ENCODE data around the gene FDXR. TPM values are rescaled to one million over a fixed set of nuclear protein-coding genes. Genes with fewer than 3 reads are reported as not detected.
A peak's percentile ranks its signal among the peaks of the same experiment; 100 is the strongest.
"Not testable (repeated sequence)": the region's sequence is repeated elsewhere in the genome, so short reads cannot be mapped to it uniquely, and the experiment has no call there.

The FDXR gene
- total RNA-seq, 1 donor from 2014 or later, result 5.6 TPM

GRCh38 chr17:74871356-74872076, 1.3 kb downstream of the FDXR start:
- no peak for DNase-seq

DNA sequence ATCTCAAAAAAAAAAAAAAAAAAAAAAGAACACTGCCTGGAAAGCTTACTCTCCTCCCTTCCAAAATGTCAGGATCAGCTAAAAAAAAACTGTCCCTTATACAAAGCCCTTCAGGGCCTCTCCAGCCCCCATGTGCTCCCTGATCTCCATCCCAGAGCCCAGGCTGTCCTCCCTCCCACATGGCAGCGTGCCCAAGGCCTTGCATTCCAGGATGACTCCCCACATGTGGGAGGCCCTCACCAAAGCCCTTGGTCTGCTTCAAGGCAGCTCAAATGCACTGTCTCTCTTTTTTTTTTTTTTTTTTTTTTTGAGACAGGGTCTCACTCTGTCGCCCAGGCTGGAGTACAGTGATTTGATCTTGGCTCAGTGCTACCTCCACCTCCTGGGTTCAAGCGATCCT, 2.3 kb downstream of the FDXR start:
- no peak for DNase-seq

DNA sequence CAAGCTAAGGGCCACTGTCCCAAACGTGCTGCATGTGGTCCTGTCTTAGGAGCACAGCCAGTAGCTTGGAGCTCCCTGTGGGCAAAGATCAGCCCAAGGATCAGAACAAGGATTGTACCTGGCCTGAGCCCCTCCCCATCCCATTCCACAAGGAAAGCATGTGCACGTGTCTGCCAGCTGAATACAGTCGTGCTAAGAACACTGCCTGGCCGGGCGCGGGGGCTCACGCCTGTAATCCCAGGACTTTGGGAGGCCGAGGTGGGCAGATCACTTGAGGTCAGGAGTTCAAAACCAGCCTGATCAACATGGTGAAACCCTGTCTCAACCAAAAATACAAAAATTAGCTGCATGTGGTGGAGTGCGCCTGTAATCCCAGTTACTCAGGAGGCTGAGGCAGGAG, 2.8 kb downstream of the FDXR start:
- DNase-seq, result not testable (repeated sequence)

DNA sequence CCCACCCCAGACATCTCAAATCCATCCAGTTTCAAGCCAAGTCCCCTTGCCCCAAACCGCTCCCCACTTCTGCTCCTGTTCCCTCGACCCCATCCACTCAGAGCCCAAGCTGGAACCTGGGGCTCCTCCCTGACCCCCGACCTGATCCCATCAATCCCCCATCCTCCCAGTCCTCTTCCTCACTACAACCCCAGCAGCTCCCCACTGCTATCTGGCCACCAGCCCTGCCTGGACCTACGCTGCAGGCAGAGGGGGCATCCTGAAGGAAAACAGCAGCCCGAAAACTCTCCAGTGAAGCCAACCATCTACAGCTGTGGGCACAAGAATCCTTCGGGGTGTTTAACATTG, 3.9 kb downstream of the FDXR start:
- no peak for DNase-seq

GRCh38 chr17:74868251-74868907, 4.4 kb downstream of the FDXR start:
- DNase-seq, result no peak

DNA sequence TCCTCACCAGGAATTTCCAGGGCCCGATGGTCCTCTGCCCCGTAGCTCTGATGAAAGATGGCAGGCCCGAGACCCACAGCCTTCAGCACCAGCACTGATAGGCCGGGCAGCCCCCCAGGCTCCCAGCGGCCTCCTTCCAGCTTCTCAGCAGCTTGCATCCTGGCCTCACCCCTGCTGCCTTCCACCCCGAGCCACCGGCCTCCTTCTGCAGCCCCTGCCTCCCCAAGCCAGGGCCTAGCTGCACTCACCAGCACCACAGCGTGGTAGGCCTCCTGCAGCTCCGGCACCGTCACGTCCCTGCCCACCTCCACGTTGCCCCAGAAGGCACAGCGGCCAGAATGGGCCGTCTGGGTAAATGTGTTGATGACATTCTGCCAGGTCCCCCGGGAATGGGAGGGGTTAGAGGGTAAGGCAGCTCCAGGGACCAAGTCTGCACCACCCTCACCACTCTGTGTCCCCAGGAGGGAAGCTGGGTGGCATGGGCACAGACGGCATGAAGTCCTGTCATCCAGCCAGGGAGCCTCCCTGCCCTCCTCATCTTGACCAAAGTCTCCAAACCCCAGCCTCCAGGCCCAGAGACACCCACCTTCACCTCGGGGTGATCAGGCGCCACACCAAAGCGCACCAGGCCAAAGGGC, 6.5 kb downstream of the FDXR start:
- no peak for DNase-seq

- no peak for DNase-seq
These were observed 7.1 kb downstream of the FDXR start for GRCh38 chr17:74865504-74866197.

- DNase-seq, result peak; percentile 43
These were observed 7.9 kb downstream of the FDXR start for GRCh38 chr17:74864866-74865395.

DNA sequence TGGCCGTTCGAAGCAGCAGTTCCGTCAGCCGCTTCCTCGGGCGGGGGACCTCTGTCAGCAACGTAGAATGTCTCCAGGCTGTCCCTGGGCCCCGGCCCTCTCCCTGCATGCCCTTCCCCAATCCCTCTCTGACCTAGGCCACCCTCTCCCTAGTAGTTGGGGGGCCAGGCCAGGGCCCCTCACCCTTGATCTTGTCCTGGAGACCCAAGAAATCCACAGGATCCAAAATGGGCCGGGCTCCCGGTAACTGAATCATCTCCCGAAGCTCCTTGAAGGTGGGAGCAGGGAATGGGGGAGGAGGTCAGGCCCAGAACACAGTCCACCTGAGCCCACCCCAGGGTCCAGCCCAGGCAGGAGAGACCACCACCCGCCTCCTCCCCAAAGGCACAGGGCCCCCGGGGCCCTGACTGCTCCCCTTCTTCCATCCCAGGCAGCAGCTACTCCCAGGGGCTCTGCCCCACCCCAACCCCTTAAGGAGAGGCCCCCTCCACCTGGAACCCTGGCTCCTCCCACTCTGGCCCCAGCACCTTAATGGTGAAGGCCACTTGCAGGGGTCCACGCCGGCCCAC, 8.4 kb downstream of the FDXR start:
- no peak for DNase-seq

DNA sequence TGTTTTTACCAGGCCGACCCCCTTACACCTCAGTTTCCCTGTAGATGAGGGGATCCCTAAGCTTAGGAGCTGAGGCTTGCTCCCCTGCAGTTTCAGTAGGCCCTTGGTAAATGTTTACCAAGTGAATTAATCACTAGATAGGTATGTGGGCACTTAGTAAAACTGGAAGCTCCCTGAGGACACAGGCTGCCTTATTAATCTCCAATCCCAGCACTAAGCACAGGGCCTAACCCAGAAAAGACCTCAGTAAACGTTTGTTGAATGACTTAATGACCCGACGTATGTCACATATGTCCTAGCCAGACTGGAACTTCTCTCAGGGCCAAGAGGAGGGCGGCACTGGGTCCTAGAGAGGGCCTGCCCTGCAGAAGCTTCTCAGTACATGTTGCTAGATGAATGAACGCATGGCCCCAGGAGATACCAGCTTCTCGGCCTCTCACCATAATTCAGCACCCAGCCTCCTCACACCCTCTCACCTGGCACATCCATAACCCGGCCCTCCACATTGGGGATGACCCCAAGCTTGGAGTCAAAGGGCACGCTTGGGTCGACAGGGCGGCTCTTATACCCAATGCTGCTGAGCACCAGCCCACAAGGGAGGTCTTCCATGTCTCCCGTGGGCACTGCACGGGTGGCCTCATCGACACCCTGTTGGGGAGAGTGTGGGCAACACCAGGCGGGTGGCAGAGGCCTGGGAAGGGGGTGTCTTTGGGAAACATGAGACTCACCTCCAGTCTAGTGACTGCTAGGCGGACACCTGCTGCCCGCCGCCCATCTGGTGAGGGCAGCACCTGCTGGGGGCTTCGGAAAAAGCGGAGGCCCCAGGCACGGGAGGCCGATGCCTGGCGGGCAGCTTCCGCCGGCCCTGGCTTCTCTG, 9.1 kb downstream of the FDXR start:
- no peak for DNase-seq

DNA sequence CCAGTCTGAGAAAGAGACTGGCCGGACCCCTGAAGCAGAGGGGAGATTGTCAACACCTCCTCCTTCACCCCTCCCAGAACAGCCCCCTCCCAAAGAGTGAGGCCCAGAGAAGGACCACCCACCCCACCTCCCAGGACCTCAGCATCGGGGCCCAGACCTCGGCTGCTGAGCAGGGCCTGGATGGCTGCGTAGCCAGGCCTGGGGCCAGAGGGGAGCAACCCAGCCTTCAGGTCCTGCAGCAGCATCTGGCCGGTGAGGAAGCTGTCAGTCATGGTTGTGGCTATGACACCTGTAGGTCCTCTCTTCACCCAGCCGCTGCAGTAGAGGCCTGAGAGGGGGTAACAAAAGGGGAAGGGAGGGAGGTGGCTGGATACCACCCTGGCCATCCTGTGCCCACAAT, 9.9 kb downstream of the FDXR start:
- DNase-seq, result no peak

GRCh38 chr17:74862108-74862901, 10.5 kb downstream of the FDXR start:
- no peak for DNase-seq

GRCh38 chr17:74861662-74862107, 11.1 kb downstream of the FDXR start:
- DNase-seq, result no peak

DNA sequence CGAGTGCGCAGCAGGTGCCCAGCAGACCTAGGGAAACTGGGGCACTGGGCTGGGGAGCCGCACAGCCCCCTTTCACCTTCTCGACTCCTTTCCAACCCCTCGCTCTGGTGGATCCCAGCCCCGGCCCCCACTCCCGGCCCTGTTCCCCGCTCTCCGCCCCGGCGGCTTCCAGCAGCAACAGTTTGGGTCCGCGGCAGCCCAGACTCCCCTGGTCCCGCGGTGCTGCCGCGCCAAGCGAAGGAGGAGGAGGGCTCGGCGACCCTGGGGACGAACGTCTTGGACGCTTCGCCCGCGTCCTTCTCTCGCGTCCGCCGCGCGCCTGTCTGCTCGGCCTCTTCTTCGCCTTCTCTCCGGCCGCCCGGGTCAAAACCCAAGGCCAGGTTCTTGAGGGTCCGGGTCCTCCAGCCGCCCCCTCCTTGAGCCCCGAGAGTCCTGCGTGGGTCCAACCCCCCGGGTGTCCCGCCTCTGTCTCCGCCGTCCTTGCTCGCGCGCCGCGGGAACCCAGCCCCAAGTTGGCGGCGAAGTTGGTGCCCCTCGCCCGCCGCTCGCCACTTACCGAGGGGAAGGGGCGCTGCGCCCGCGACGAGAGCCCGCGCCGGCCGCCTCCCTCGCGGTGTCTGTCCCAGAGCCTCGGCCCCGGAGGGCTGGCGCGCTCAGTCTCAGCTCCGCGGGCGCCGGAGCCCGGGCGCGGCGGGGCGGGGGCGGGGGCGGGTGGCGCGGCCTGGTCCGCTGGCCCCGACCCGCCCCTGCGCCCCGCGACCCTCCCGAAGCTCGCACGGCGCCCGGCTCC, 11.7 kb downstream of the FDXR start:
- no peak for DNase-seq

DNA sequence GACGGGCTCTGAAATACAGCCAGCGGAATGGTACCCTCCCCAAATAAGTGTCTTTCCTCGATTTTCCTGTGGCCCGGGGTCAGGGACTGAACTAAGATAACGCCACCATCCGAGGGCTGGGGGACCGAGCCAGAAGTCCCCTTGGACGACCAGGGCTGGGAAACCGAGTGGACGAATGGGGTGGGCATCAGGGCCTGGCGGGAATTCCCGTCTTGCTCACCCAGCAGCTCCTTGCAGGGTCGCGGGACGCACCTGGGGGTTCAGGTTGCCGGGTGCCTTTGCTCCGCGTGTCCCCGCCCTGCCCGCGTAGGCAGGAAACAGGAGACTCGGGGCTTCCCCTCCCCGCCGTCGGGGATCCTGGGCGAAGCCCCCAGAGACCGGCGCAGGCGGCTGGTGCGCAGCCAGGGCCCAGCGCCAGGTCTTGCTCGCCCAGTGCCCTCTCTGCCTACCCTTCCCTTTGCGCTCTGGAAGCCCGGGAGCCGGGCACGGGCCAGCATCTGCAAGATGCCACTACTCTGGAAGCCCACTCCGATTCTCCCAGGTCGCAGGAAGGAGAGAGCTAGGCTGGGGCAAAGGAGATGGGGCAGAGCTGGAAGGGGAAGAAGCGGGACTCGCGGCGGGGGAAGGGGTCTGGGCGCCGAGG, 12.4 kb downstream of the FDXR start:
- DNase-seq, result no peak

- DNase-seq, result no peak
These were observed 13.2 kb downstream of the FDXR start, which contains the start of gene GRIN2C for GRCh38 chr17:74859459-74860228. Gene GRIN2C (minus strand): TSS chr17:74859885. CDS start chr17:74855092, 4,793 bp downstream.

- DNase-seq, result no peak
These were observed 13.9 kb downstream of the FDXR start for GRCh38 chr17:74858672-74859458.
